ENCODE data around the gene BCAS3.

Gene BCAS3

GRCh38 chr17:60685437-60685836, 7.8 kb downstream of the BCAS3 start:
- no peak for DNase-seq (ENCODE audit: low read depth)
- TF ChIP-seq, protein P1, sequence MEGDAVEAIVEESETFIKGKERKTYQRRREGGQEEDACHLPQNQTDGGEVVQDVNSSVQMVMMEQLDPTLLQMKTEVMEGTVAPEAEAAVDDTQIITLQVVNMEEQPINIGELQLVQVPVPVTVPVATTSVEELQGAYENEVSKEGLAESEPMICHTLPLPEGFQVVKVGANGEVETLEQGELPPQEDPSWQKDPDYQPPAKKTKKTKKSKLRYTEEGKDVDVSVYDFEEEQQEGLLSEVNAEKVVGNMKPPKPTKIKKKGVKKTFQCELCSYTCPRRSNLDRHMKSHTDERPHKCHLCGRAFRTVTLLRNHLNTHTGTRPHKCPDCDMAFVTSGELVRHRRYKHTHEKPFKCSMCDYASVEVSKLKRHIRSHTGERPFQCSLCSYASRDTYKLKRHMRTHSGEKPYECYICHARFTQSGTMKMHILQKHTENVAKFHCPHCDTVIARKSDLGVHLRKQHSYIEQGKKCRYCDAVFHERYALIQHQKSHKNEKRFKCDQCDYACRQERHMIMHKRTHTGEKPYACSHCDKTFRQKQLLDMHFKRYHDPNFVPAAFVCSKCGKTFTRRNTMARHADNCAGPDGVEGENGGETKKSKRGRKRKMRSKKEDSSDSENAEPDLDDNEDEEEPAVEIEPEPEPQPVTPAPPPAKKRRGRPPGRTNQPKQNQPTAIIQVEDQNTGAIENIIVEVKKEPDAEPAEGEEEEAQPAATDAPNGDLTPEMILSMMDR (IDR thresholded peaks at IDR 0.05; ENCODE audit: low read length, missing control alignments): no peak
- no peak overlapping the region for H3K4me3 ChIP-seq (replicated peaks; ENCODE audit: low read depth, low read length)

DNA sequence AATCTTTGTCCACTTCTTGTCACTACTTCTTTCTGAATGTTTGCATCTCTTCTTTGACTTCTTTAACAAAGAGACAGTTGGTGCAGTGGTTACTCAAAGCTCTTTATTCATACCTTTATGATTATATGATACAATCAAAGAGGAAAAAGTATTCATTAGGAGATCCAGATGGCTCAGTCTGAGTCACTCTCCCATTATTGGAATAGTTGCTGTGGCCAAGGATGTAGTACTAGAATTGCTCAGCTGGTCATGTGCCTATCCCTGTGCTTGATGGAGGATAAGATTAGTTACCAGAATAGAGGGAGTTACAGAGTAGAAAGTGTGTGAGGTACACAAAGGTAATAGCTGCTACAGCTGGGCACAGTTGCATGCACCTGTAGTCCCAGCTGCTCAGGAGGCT, 18.3 kb downstream of the BCAS3 start:
- no peak overlapping the region for H3K4me3 ChIP-seq (replicated peaks; ENCODE audit: low read depth, low read length)
- DNase-seq (ENCODE audit: low read depth): no peak
- TF ChIP-seq, protein P1 (IDR thresholded peaks at IDR 0.05; ENCODE audit: low read length, missing control alignments): no peak

GRCh38 chr17:60699090-60699489, 21.4 kb downstream of the BCAS3 start:
- TF ChIP-seq, protein P1 (IDR thresholded peaks at IDR 0.05; ENCODE audit: low read length, missing control alignments): no peak
- H3K4me3 ChIP-seq (replicated peaks; ENCODE audit: low read depth, low read length): no peak overlapping the region

DNA sequence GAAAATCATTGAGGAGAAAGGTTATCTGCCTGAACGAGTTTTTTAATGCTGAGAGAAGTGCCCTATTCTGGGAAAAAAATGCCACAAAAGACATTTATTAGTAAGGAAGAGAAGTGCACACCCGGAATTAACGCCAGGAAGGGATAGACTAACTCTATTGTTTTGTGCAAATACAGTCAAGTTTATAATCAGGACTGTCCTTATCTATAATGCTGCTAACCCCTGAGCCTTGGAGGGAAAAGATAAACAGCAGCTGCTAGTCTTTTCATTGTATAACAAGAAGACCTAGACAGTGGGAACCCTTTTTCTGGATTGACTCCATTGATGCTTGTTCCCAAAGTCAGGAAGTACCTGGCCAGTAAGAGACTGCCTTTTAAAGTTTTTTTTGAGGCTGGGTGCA, 26.5 kb downstream of the BCAS3 start:
- TF ChIP-seq, protein P1 (IDR thresholded peaks at IDR 0.05; ENCODE audit: low read length, missing control alignments): no peak
- DNase-seq (ENCODE audit: low read depth): no peak
- H3K4me3 ChIP-seq (replicated peaks; ENCODE audit: low read depth, low read length): no peak overlapping the region

More at GRCh38 chr17:60699090-60699489, 21.4 kb downstream of the BCAS3 start:
- DNase-seq (ENCODE audit: low read depth): no peak

DNA sequence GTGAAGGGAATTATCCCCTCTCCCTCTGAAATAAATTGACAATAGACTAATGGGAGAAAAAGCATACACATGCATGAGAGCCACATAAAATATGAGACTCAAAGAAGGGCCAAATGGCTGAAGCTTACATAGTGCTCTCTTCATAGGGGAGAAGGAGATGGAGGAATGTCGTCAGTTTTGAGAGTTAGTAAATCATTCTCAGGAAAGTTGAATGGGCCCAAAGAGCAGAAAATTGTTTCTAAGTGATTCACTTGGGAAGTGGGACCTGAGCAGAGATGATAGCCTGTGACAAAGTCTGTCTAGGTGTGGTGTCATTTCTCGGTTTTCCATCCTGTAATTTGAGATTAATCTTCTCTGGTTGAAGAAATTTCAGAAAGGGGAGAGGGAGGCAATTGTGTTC, 35.0 kb downstream of the BCAS3 start:
- TF ChIP-seq, protein P1 (IDR thresholded peaks at IDR 0.05; ENCODE audit: low read length, missing control alignments): no peak
- H3K4me3 ChIP-seq (replicated peaks; ENCODE audit: low read depth, low read length): no peak overlapping the region
- no peak for DNase-seq (ENCODE audit: low read depth)

DNA sequence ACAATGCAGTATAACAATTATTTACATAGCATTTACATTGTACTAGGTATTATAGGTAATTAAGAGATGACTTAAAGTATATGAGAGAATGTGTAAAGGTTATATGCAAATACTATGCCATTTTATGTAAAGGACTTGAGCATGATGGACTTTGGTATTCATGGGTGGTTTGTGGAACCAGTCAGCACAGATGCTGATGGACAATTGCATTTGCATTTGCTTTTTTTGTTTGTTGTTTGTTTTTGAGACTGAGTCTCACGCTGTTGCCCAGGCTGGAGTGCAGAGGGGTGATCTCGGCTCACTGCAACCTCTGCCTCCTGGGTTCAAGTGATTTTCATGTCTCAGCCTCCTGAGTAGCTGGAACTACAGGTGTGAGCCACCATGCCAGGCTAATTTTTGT, 36.0 kb downstream of the BCAS3 start:
- TF ChIP-seq, protein P1 (IDR thresholded peaks at IDR 0.05; ENCODE audit: low read length, missing control alignments): no peak
- H3K4me3 ChIP-seq (replicated peaks; ENCODE audit: low read depth, low read length): no peak overlapping the region
- DNase-seq (ENCODE audit: low read depth): no peak

GRCh38 chr17:60716766-60717165, 39.1 kb downstream of the BCAS3 start:
- DNase-seq (ENCODE audit: low read depth): no peak
- TF ChIP-seq, protein P1 (IDR thresholded peaks at IDR 0.05; ENCODE audit: low read length, missing control alignments): no peak
- no peak overlapping the region for H3K4me3 ChIP-seq (replicated peaks; ENCODE audit: low read depth, low read length)
